Measurements from ENCODE around the gene RNF130.
"Not testable (repeated sequence)": the region's sequence is repeated elsewhere in the genome, so short reads cannot be mapped to it uniquely, and the experiment has no call there.

Gene RNF130

DNA sequence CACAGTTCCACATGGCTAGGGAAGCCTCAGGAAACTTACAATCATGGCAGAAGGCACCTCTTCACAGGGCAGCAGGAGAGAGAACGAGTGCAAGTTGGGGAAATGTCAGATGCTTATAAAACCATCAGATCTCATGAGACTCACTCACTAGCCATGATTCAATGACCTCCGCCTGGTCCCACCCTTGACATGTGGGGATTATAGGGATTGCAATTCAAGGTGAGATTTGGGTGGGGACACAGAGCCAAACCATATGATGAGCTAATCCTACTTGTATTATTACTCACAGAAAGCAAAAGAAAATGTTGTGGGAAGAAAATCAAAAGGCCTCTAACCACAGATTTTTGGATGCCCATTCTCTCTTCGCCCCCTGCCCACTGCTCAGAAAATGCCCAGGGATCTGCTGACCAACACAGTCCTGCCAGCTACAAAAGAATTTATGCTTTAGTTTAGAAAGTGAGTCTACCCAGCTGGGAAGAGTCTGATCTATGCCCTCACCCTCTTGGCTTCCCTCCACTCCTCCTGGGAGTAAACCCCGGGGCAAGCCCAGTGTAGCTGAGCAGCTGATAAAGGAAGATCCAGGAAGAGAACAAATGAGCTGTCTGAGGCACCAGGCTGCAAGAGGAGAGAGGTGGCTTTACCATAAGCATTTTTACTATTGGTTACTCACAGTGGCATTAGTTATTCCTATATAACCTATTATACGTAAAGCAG lies 53.1 kb downstream of the RNF130 start:
- no peak for DNase-seq (ENCODE audit: low read depth)

- not testable (repeated sequence) for DNase-seq (ENCODE audit: low read depth)
Observed at GRCh38 chr5:180015523-180015922, 56.0 kb downstream of the RNF130 start.

GRCh38 chr5:180013678-180014077 lies 57.9 kb downstream of the RNF130 start:
- no peak for DNase-seq (ENCODE audit: low read depth)

DNA sequence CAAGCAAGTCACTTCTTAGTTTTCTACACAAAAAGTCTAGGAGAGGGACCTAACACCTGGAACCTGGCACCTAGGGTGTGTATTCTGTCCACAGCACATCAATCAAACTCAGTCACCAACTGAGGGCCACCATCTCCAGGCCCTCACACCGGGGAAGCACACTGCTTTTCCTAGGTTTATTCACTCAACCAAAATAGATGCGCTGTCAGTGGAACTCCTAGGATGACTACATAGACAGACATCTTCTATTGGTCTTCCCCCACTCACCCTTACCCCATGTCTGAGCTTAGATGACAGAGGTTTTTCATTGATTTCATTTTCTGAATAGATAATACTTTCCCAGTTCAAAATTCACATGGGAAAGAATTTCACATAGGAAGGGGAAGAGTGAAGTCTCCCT lies 59.2 kb downstream of the RNF130 start:
- no peak for DNase-seq (ENCODE audit: low read depth)

DNA sequence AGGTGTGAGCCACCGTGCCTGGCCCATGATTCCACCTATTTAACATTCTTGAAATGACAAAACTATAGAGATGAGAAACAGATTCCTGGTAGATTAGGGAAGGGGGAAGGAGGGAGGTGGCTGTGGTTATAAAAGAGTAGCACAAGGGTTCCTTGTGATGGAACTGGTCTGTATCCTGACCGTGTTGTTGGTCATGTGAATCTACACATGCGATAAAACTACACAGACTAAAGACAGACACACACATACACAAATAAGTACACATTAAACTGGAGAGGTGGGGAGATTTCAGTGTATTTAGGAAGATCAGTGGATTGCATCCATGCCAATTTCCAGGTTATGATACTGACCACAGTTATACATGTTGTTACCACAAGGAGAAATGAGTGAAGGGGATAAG lies 60.9 kb downstream of the RNF130 start:
- DNase-seq (ENCODE audit: low read depth), result no peak

- no peak for DNase-seq (ENCODE audit: low read depth)
Observed at GRCh38 chr5:180009581-180009980, 62.0 kb downstream of the RNF130 start.

DNA sequence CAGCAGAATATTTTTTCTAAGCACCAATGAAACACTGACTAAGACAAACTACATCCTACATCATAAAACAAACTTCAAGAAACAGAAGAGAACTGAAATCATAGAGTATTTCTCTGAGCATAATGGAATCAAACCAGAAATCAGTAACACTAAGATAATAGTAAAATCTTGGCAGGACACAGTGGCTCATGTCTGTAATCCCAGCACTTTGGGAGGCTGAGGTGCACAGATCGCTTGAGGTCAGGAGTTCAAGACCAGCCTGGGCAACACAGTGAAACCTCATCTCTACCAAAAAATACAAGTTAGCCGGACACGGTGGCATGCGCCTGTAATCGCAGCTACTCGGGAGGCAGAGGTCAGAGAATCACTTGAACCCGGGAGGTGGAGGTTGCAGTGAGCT lies 63.1 kb downstream of the RNF130 start:
- DNase-seq (ENCODE audit: low read depth), result no peak

- no peak for DNase-seq (ENCODE audit: low read depth)
Observed at GRCh38 chr5:180007582-180007981, 64.0 kb downstream of the RNF130 start.

DNA sequence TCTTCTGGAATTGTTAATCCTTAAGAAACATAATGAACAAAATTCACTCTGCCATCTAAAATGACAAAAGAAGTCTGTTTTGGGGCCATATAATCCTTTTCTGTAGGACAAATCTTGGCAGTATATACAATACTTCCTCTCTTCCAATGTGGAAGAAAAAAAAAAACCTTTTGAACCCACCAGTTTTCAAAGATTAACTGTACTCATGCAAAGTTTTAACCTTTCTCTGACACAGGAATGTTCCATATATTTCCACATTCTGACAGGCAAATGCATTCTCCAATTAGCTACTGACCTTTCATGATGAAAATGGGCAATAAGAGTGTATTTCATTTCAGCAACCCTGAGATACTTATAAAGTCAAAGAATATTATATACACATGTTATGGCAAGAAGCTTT lies 65.4 kb downstream of the RNF130 start:
- no peak for DNase-seq (ENCODE audit: low read depth)

DNA sequence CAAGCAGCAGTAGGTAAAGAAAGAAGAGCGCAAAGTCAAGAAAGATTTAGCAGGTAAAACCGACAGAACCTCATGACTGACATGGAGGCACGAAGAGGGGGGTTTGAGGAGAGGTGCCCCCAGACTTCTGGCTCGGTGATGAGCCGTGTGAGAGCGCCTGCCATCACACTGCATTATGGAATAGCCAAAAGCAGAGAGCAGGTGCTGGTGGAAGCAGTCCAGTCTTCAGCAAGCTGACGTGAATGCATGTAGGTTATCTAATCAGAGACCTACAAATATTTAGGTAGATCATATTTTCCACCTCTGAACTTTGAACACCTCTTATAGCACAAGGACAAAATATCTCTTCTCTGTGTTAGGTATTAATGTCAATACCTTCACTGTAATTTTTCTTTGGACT lies 68.4 kb downstream of the RNF130 start:
- DNase-seq (ENCODE audit: low read depth), result no peak

DNA sequence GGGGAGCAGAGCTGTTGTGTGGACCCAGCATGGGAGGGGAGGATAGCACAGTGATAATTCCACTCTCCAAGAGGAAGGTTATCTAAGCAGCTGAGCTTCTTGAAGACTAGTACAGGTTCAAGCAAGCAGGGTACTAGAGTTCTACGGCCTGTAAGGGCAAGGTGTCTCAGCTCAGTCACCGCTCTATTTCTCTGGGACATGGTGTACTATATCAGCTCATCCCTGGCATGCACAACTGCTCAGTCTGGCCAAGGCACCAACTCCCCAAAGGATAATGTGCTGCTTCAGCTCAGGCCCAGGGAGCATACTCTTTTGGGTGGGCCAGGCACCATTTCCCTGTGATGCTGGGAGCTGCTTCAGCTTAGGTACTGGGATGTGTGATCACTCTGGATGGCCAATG lies 69.8 kb downstream of the RNF130 start:
- no peak for DNase-seq (ENCODE audit: low read depth)

- DNase-seq (ENCODE audit: low read depth), result no peak
Observed at GRCh38 chr5:180001136-180001535, 70.4 kb downstream of the RNF130 start.

- DNase-seq (ENCODE audit: low read depth), result no peak
Observed at GRCh38 chr5:179998485-179998884, 73.1 kb downstream of the RNF130 start.

DNA sequence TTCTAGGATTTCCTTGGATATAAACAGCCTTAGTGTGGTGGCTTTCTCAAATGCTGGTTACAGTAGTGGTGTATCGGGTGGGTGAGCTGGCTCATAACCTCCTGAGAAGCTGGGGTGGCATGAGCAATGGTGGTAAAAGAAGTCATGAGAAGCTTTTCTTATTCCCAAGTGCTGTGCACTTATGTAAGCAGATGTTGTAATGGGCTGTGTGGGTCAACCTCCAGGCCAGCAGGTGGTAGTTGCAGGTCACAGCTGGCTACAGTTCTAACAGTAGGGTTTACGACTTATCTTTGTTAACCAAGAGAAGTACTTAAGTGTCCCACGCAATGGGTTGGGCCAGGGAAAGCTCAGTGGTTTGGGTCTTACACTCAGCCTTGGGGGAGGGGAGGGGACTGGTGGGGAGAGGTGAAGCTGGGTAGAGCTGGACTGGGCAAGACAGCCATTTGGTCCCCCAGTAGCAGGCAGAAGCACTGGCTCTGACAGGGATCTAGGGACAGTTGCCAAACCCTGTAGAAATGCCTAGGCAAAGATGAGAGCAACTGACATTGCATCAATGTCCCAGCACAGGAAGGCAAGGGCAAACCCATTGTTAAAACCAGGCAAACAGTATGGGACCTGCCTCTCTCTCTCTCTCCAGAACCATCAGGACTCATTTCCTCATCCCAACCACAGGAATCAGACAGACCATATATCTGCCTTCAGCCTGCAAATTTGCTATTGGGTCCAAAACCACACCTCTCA lies 76.8 kb downstream of the RNF130 start:
- DNase-seq (ENCODE audit: low read depth), result no peak

DNA sequence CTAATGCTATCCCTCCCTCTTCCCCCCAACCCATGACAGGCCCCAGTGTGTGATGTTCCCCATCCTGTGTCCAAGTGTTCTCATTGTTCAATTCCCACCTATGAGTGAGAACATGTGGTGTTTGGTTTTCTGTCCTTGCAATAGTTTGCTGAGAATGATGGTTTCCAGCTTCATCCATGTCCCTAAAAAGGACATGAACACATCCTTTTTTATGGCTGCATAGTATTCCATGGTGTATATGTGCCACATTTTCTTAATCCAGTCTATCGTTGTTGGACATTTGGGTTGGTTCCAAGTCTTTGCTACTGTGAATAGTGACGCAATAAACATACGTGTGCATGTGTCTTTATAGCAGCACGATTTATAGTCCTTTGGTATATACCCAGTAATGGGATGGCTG lies 78.7 kb downstream of the RNF130 start:
- not testable (repeated sequence) for DNase-seq (ENCODE audit: low read depth)

GRCh38 chr5:179991106-179991505 lies 80.5 kb downstream of the RNF130 start:
- DNase-seq (ENCODE audit: low read depth), result no peak

DNA sequence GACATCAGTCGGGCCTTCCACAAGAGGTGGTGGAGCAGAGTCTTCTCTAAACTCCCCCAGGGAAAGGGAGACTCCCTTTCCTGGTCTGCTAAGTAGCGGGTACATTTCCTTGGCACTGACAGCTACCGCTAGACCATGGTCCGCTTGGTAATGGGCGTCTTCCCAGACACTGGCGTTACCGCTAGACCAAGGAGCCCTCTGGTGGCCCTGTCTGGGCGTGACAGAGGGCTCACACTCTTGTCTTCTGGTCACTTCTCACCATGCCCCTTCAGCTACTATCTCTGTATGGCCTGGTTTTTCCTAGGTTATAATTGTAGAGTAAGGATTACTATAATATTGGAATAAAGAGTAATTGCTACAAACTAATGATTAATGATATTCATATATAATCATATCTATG lies 81.0 kb downstream of the RNF130 start:
- not testable (repeated sequence) for DNase-seq (ENCODE audit: low read depth)

GRCh38 chr5:179986328-179986727 lies 85.2 kb downstream of the RNF130 start:
- DNase-seq (ENCODE audit: low read depth), result no peak

- DNase-seq (ENCODE audit: low read depth), result no peak
Observed at GRCh38 chr5:179981636-179982035, 89.9 kb downstream of the RNF130 start.

GRCh38 chr5:179980767-179981166 lies 90.8 kb downstream of the RNF130 start:
- no peak for DNase-seq (ENCODE audit: low read depth)

DNA sequence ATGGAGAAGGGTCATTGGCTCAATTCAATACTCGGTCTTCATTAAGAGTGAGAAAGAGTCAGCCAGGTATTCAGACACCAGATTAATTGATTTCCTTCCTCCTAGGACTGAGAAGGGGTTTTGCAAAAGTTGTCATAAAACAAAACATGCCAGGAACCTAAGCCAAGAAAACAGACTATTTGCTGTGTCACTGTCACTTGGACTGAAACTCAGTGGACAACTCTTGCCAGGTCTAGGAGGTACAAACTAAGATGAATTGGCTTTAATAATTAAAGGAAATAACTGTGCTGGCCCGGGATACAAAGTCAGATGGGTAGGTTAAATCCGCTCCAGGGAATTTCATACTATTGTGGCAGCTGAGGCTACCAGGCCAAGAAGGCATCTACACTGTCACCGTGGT lies 92.8 kb downstream of the RNF130 start:
- no peak for DNase-seq (ENCODE audit: low read depth)

DNA sequence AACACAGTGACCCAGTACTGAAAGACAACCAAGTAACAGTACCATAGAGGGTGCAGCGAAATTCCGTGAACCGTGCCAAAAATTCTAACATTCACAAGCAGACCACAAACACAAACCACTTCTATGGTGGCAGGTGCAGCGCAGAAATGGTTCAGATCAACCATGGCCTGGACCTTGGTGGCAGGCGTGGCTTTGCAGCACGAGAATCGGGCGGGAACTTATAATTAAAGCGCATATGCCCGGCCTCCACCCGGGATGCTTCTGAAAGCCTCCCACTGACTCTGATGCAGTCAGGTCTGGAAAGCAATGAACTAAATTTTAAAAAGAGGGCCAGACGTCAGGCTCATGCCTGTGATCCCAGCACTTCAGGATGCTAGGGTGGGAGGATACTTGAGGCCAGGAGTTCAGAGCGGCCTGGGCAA lies 95.8 kb downstream of the RNF130 start:
- DNase-seq (ENCODE audit: low read depth), result no peak

- no peak for DNase-seq (ENCODE audit: low read depth)
Observed at GRCh38 chr5:179974946-179975712, 96.4 kb downstream of the RNF130 start.
